Common myeloid progenitor, CD34-positive (primary cell): ENCODE data around the gene SNRNP200.
A peak's percentile ranks its signal among the peaks of the same experiment; 100 is the strongest.

Experiments used
- CTCF ChIA-PET: fragments of 350-600 bp; sonication (Branson Sonifier 250); formaldehyde crosslinking; loops from one replicate; lab custom pipeline; 2021; ENCODE audit warnings: antibody characterized with exemption; lab: Charles Lee
- POLR2A ChIA-PET: fragments of 350-600 bp; sonication (Branson Sonifier 250); formaldehyde crosslinking; loops from one replicate; lab custom pipeline; 2021; ENCODE audit warnings: antibody characterized with exemption; lab: Charles Lee
- DNase-seq, 3 donors: peaks; one replicate each; pipeline versions ENCODE4 v3.0.0 to v3.0.0-alpha.2; 2013
- H3K27ac ChIP-seq, 2 experiments: 1 replicate in 1 of 2; 2 replicates in 1 of 2; pipeline ENCODE4 v1.7.0; 2013; ENCODE audit warnings: inconsistent platforms in 2 of 2, low read length in 2 of 2, mild to moderate bottlenecking in 2 of 2, low read depth in 1 of 2, moderate library complexity in 1 of 2; ENCODE audit not compliant: severe bottlenecking in 2 of 2, insufficient read depth in 1 of 2, poor library complexity in 1 of 2
- H3K27me3 ChIP-seq, 5 experiments: replicated peaks in 2 of 5; 1 replicate in 3 of 5; 2 replicates in 2 of 5; pipeline versions ENCODE4 v1.6.1 to v1.7.0; 2013; ENCODE audit warnings: low read length in 4 of 5, mild to moderate bottlenecking in 2 of 5, moderate library complexity in 2 of 5, inconsistent platforms in 1 of 5; ENCODE audit not compliant: insufficient read depth in 5 of 5, control insufficient read depth in 4 of 5
- H3K36me3 ChIP-seq, 4 experiments: 1 replicate in 2 of 4; 2 replicates in 2 of 4; pipeline versions ENCODE4 v1.6.1 to v1.7.0; 2013; ENCODE audit warnings: low read length in 3 of 4, control low read depth in 1 of 4, mild to moderate bottlenecking in 1 of 4; ENCODE audit not compliant: control insufficient read depth in 4 of 4, insufficient read depth in 4 of 4
- H3K4me1 ChIP-seq, 4 experiments: 1 replicate in 3 of 4; 2 replicates in 1 of 4; pipeline versions ENCODE4 v1.6.1 to v1.7.1; 2013; ENCODE audit warnings: low read length in 3 of 4, mild to moderate bottlenecking in 3 of 4, control low read depth in 1 of 4, inconsistent platforms in 1 of 4, moderate library complexity in 1 of 4; ENCODE audit not compliant: control insufficient read depth in 4 of 4, insufficient read depth in 4 of 4; ENCODE audit errors: control extremely low read depth in 1 of 4
- H3K4me3 ChIP-seq, 7 experiments: 1 replicate in 4 of 7; 2 replicates in 3 of 7; pipeline versions ENCODE4 v1.5.1 to v1.7.0; 2013; ENCODE audit warnings: mild to moderate bottlenecking in 7 of 7, low read length in 6 of 7, moderate library complexity in 6 of 7, inconsistent platforms in 2 of 7, low read depth in 2 of 7, control low read depth in 1 of 7; ENCODE audit not compliant: insufficient read depth in 4 of 7, control insufficient read depth in 1 of 7; ENCODE audit errors: extremely low read depth in 1 of 7
- H3K9me3 ChIP-seq, 5 experiments: 1 replicate in 4 of 5; 2 replicates in 1 of 5; pipeline versions ENCODE4 v1.6.1 to v1.7.1; 2013; ENCODE audit warnings: low read length in 4 of 5, mild to moderate bottlenecking in 2 of 5, inconsistent platforms in 1 of 5, low read depth in 1 of 5, moderate library complexity in 1 of 5; ENCODE audit not compliant: control insufficient read depth in 4 of 5, insufficient read depth in 2 of 5; ENCODE audit errors: control extremely low read depth in 1 of 5
- WGBS: methylation state at CpG from one replicate; pipeline ENCODE4 v1.1.5; 2013; ENCODE audit not compliant: insufficient coverage; 5-methylcytosine and 5-hydroxymethylcytosine counted together

SNRNP200 gene

GRCh38 chr2:96239091-96239490 is 66.3 kb downstream of the SNRNP200 start:
- CTCF ChIA-PET, result interaction anchor here (1.1 to 4.1 kb wide), 3 partner anchors 12 to 25 kb away, joined by 3 to 16 read pairs (median 5); no protein-coding TSS in a partner anchor
- peaks cover 8 to 30% (median 20%) of the 10 kb centered on the region in 4 experiments for H3K4me1 ChIP-seq
- H3K36me3 ChIP-seq, result peaks cover 0 to 17% (median 9%) of the 10 kb centered on the region in 4 experiments
- POLR2A ChIA-PET, result interaction anchor here (0.6 kb wide), 1 partner anchor 861 kb away, joined by 3 read pairs; no protein-coding TSS in a partner anchor
- H3K27ac ChIP-seq, result no peak overlapping the region
- DNase-seq, result no peak
- WGBS, result 100% methylated on average over 2 of the region's 3 CpGs
- H3K9me3 ChIP-seq, result no peaks in the 10 kb centered on the region
- H3K4me3 ChIP-seq, result no peak overlapping the region
- no peaks in the 10 kb centered on the region for H3K27me3 ChIP-seq

- no peaks in the 10 kb centered on the region for H3K27me3 ChIP-seq
- ChIA-PET CTCF (interaction anchor here (0.8 to 4.1 kb wide), 4 partner anchors 13 to 121 kb away, joined by 3 to 16 read pairs (median 5); no protein-coding TSS in a partner anchor), POLR2A (interaction anchor here (1.3 kb wide), 1 partner anchor 16 kb away, joined by 3 read pairs; no protein-coding TSS in a partner anchor)
- H3K9me3 ChIP-seq, result no peaks in the 10 kb centered on the region
- no peak for DNase-seq
- H3K27ac ChIP-seq, result no peak overlapping the region
- H3K36me3 ChIP-seq, result peaks cover 0 to 17% (median 9%) of the 10 kb centered on the region in 4 experiments
- WGBS, result 88% methylated on average over 2 of the region's 3 CpGs
- H3K4me1 ChIP-seq, result peaks cover 8 to 34% (median 20%) of the 10 kb centered on the region in 4 experiments
- H3K4me3 ChIP-seq, result no peak overlapping the region
Measured at GRCh38 chr2:96238266-96238665, 67.1 kb downstream of the SNRNP200 start.

- H3K4me3 ChIP-seq, result no peak overlapping the region
- no CpG with 5 or more reads among the region's 1 CpG for WGBS
Measured at GRCh38 chr2:96236882-96237281, 68.5 kb downstream of the SNRNP200 start.

GRCh38 chr2:96233880-96234316 is 71.4 kb downstream of the SNRNP200 start:
- Histone ChIP-seq H3K27ac (no peak overlapping the region), H3K4me3 (no peak overlapping the region), H3K27me3 (no peaks in the 10 kb centered on the region), H3K9me3 (no peaks in the 10 kb centered on the region), H3K36me3 (peaks cover 0 to 7% (median 4%) of the 10 kb centered on the region in 4 experiments), H3K4me1 (peaks cover 0 to 11% (median 1%) of the 10 kb centered on the region in 4 experiments)
- ChIA-PET CTCF (interaction anchor here (0.8 to 4.0 kb wide), 12 partner anchors 8 to 88 kb away, joined by 3 to 21 read pairs (median 5); partner anchors contain the start of genes CIAO1, STARD7 and TMEM127), POLR2A (interaction anchor here (0.5 kb wide), 1 partner anchor 548 kb away, joined by 3 read pairs; no protein-coding TSS in a partner anchor)
- WGBS, result 81% methylated on average over 4 of the region's 4 CpGs
- DNase-seq, result peak; percentile 38 to 56 (median 44)

More at GRCh38 chr2:96236882-96237281, 68.5 kb downstream of the SNRNP200 start:
- H3K36me3 ChIP-seq, result peaks cover 0 to 17% (median 9%) of the 10 kb centered on the region in 4 experiments
- no peaks in the 10 kb centered on the region for H3K27me3 ChIP-seq
- POLR2A ChIA-PET, result interaction anchor here (0.8 to 1.3 kb wide), 2 partner anchors 17 to 22 kb away, joined by 3 read pairs; no protein-coding TSS in a partner anchor
- H3K4me1 ChIP-seq, result peaks cover 5 to 23% (median 9%) of the 10 kb centered on the region in 4 experiments
- CTCF ChIA-PET, result interaction anchor here (0.7 to 4.1 kb wide), 7 partner anchors 8 to 62 kb away, joined by 3 to 16 read pairs (median 3); no protein-coding TSS in a partner anchor
- no peak overlapping the region for H3K27ac ChIP-seq
- DNase-seq, result no peak
- H3K9me3 ChIP-seq, result no peaks in the 10 kb centered on the region

GRCh38 chr2:96233436-96233835 is 71.9 kb downstream of the SNRNP200 start:
- Histone ChIP-seq H3K9me3 (no peaks in the 10 kb centered on the region), H3K27me3 (no peaks in the 10 kb centered on the region), H3K4me1 (peaks cover 0 to 11% (median 1%) of the 10 kb centered on the region in 4 experiments), H3K36me3 (peaks cover 0 to 7% (median 4%) of the 10 kb centered on the region in 4 experiments), H3K4me3 (no peak overlapping the region), H3K27ac (no peak overlapping the region)
- ChIA-PET POLR2A (no interaction called here), CTCF (interaction anchor here (0.8 to 4.0 kb wide), 11 partner anchors 8 to 88 kb away, joined by 3 to 21 read pairs (median 5); partner anchors contain the start of genes CIAO1, STARD7 and TMEM127)
- 90% methylated on average over 3 of the region's 6 CpGs for WGBS
- no peak for DNase-seq

- no peak overlapping the region for H3K27ac ChIP-seq
- H3K4me1 ChIP-seq, result peaks cover 0 to 11% (median 1%) of the 10 kb centered on the region in 4 experiments
- no peak for DNase-seq
- 100% methylated on average over 4 of the region's 4 CpGs for WGBS
- H3K27me3 ChIP-seq, result no peaks in the 10 kb centered on the region
- no peaks in the 10 kb centered on the region for H3K36me3 ChIP-seq
- H3K4me3 ChIP-seq, result no peak overlapping the region
- H3K9me3 ChIP-seq, result no peaks in the 10 kb centered on the region
- CTCF ChIA-PET, result interaction anchor here (0.6 to 4.0 kb wide), 5 partner anchors 13 to 33 kb away, joined by 3 to 21 read pairs (median 4); partner anchors contain the start of genes CIAO1 and TMEM127
- POLR2A ChIA-PET, result interaction anchor here (1.1 kb wide), 1 partner anchor 8 kb away, joined by 3 read pairs; no protein-coding TSS in a partner anchor
Measured at GRCh38 chr2:96231316-96231715, 74.0 kb downstream of the SNRNP200 start.
